MCF 10A (cell line): ENCODE data around the gene GCNT3. TPM values are rescaled to one million over a fixed set of nuclear protein-coding genes. Genes with fewer than 3 reads are reported as not detected.

Experiments
- BruUV-seq: library from RNA; stranded (reverse); fragments of 400-500 nt; replicated peaks from 2 replicates; lab custom pipeline; 2021; lab: Mats Ljungman, UMichigan
- CTCF ChIA-PET: fragments of 300-600 bp; sonication (Branson Sonifier 250); formaldehyde crosslinking; extraction: SDS; loops from one replicate; lab custom pipeline; 2021; ENCODE audit warnings: antibody characterized with exemption, inconsistent platforms; lab: Yijun Ruan, JAX
- POLR2A ChIA-PET: fragments of 300-600, 350-650 bp; sonication (Branson Sonifier 250); formaldehyde crosslinking; extraction: SDS; loops from one replicate; lab custom pipeline; 2020; ENCODE audit warnings: antibody characterized with exemption, inconsistent platforms; lab: Yijun Ruan, JAX
- DNase-seq: peaks from one replicate; pipeline ENCODE4 v3.0.0-alpha.2; 2018; ENCODE audit not compliant: unreplicated experiment
- H3K27ac Mint-ChIP-seq: one replicate; pipeline ENCODE4 v1.8.0; 2022; ENCODE audit warnings: mild to moderate bottlenecking, low read depth, mixed read lengths; ENCODE audit not compliant: unreplicated experiment
- H3K27me3 Mint-ChIP-seq: one replicate; pipeline ENCODE4 v1.8.0; 2022; ENCODE audit warnings: mixed read lengths; ENCODE audit not compliant: insufficient read depth, unreplicated experiment
- H3K36me3 Mint-ChIP-seq: one replicate; pipeline ENCODE4 v1.8.0; 2022; ENCODE audit warnings: mild to moderate bottlenecking, moderate library complexity, mixed read lengths; ENCODE audit not compliant: insufficient read depth, unreplicated experiment
- H3K4me1 Mint-ChIP-seq: one replicate; pipeline ENCODE4 v1.8.0; 2022; ENCODE audit warnings: mixed read lengths; ENCODE audit not compliant: insufficient read depth, unreplicated experiment
- H3K4me3 Mint-ChIP-seq: one replicate; pipeline ENCODE4 v1.8.0; 2022; ENCODE audit warnings: mild to moderate bottlenecking, moderate library complexity, mixed read lengths; ENCODE audit not compliant: unreplicated experiment
- H3K9me3 Mint-ChIP-seq: one replicate; pipeline ENCODE4 v1.8.0; 2022; ENCODE audit warnings: mixed read lengths; ENCODE audit not compliant: unreplicated experiment
- intact Hi-C: fragments of 100-400 bp; cut with micrococcal nuclease; formaldehyde crosslinking; loops from 2 replicates; pipeline ENCODE4 v1.14.1; 2022
- total RNA-seq: library from RNA; stranded (reverse); gene quantifications from 2 replicates; pipeline ENCODE4 v1.2.3, GENCODE V29; 2022
- TF ChIP-seq, protein P1 (sequence below): fragments of 200-600 bp; IDR thresholded peaks from one replicate; pipeline ENCODE4 v1.8.0; 2022; ENCODE audit warnings: antibody characterized with exemption, mild to moderate bottlenecking; ENCODE audit not compliant: unreplicated experiment

The GCNT3 gene
- total RNA-seq, 1 experiment from 2014 or later: not detected

DNA sequence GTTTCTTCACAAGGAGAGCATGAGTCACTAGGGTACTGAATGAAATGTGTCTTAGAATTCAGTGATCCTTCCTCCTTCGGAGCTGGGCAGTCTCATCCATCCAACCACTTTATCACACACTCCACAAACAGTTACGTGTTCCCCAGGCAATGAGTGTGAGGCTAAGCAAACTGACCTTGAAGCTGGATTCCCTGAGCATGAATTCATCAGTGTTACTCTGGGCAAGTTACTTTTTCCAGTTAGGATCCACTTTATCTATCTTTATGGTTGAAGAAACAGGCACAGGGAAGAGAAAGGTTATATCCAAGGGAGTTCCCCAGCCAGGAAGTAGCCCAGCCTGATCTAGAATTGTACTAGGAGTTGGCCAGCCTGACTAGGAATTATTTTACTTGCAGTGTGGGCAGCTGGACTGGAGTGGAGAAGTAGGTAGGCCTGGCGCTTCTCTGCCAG is 17.1 kb upstream of the GCNT3 start:
- TF ChIP-seq, protein P1, sequence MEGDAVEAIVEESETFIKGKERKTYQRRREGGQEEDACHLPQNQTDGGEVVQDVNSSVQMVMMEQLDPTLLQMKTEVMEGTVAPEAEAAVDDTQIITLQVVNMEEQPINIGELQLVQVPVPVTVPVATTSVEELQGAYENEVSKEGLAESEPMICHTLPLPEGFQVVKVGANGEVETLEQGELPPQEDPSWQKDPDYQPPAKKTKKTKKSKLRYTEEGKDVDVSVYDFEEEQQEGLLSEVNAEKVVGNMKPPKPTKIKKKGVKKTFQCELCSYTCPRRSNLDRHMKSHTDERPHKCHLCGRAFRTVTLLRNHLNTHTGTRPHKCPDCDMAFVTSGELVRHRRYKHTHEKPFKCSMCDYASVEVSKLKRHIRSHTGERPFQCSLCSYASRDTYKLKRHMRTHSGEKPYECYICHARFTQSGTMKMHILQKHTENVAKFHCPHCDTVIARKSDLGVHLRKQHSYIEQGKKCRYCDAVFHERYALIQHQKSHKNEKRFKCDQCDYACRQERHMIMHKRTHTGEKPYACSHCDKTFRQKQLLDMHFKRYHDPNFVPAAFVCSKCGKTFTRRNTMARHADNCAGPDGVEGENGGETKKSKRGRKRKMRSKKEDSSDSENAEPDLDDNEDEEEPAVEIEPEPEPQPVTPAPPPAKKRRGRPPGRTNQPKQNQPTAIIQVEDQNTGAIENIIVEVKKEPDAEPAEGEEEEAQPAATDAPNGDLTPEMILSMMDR: no peak
- intact Hi-C loops: no loop called here
- ChIA-PET CTCF (interaction anchor here (0.6 to 1.1 kb wide), 2 partner anchors 35 to 66 kb away, joined by 3 read pairs; no protein-coding TSS in a partner anchor), POLR2A (interaction anchor here (0.6 to 2.1 kb wide), 6 partner anchors 10 to 1205 kb away, joined by 3 to 9 read pairs (median 3); partner anchors contain the start of gene GTF2A2)
- Mint-ChIP-seq H3K36me3 (no peaks in the 10 kb centered on the region), H3K4me3 (no peak overlapping the region), H3K27me3 (no peaks in the 10 kb centered on the region), H3K27ac (peak overlapping the region; percentile 12), H3K4me1 (peaks cover 10% of the 10 kb centered on the region), H3K9me3 (no peaks in the 10 kb centered on the region)
- BruUV-seq: no TSS peak
- no peak for DNase-seq

DNA sequence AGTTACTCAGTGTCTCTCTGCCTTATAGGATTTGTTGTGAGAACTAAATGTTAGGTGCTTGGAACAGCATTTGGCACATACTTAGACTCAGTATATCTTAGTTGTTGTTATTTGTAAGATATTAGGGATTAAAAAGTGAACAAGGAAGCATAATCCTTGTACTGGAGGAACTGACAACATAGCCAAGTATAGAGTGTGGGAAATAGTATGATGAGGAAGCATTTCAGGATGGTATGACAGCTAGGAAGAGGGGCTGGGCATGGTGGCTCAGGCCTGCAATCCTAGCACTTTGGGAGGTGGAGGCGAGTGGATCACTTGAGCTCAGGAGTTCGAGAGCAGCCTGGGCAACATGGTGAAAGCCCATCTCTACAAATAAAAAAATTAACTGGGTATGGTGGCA is 16.6 kb upstream of the GCNT3 start:
- no peak for DNase-seq
- Mint-ChIP-seq H3K27ac (no peak overlapping the region), H3K4me3 (no peak overlapping the region), H3K27me3 (no peaks in the 10 kb centered on the region), H3K4me1 (peaks cover 10% of the 10 kb centered on the region), H3K36me3 (peaks cover 3% of the 10 kb centered on the region), H3K9me3 (no peaks in the 10 kb centered on the region)
- CTCF ChIA-PET: interaction anchor here (0.6 to 1.1 kb wide), 2 partner anchors 35 to 66 kb away, joined by 3 read pairs; no protein-coding TSS in a partner anchor
- intact Hi-C loops: no loop called here
- TF ChIP-seq, protein P1: no peak
- BruUV-seq: no TSS peak
- POLR2A ChIA-PET: interaction anchor here (0.6 to 2.1 kb wide), 4 partner anchors 10 to 1204 kb away, joined by 3 to 9 read pairs (median 4); partner anchors contain the start of gene GTF2A2

DNA sequence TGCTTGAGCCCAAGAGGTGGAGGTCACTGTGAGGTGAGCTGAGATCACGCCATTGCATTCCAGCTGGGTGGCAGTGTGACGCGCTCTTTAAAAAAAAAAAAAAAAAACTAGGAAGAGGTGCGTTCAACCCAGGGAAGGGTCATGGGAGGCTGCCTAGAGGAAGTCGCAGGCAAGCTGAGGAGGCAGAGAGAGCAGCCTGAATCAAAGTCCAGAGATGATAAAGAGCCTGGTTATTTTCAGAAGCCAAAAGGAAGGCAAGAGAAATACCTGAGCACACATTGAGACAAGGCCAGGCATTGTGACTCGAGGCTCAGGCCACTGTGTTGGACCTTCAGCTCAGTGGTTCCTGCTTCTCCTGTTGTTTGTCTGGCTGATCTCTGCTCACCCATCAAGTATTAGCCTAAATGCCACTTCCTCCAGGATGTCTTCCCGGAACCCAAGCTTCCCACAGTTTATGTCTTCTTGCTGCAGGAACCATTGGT is 16.1 kb upstream of the GCNT3 start:
- CTCF ChIA-PET: interaction anchor here (0.7 to 0.9 kb wide), 2 partner anchors 18 to 67 kb away, joined by 3 to 5 read pairs; no protein-coding TSS in a partner anchor
- H3K27ac Mint-ChIP-seq: no peak overlapping the region
- H3K9me3 Mint-ChIP-seq: no peaks in the 10 kb centered on the region
- H3K27me3 Mint-ChIP-seq: no peaks in the 10 kb centered on the region
- no TSS peak for BruUV-seq
- TF ChIP-seq, protein P1: no peak
- intact Hi-C loops: no loop called here
- H3K36me3 Mint-ChIP-seq: peaks cover 4% of the 10 kb centered on the region
- no peak overlapping the region for H3K4me3 Mint-ChIP-seq
- POLR2A ChIA-PET: interaction anchor here (2.1 kb wide), 1 partner anchor 9 kb away, joined by 9 read pairs; no protein-coding TSS in a partner anchor
- peaks cover 10% of the 10 kb centered on the region for H3K4me1 Mint-ChIP-seq
- DNase-seq: no peak

DNA sequence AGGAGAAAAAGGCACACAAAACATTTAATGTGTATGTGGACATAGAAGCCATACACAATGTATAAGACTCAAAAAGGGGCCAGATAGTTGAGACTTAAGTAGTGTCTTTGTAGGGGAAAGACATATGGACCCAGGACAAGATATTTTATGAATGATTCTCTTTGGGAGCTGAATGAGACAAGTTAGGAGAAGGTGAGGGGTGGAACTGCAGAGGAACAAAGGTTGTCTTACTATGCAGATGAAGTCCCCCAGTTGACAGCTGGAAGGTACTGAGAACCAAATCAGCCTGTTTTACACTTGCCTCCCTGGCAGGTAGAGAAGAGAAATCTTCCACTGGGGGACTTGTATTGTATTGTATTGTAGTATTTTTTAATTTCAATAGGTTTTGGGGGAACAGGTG is 14.9 kb upstream of the GCNT3 start:
- CTCF ChIA-PET: interaction anchor here (0.6 to 0.8 kb wide), 2 partner anchors 42 to 98 kb away, joined by 3 to 6 read pairs; no protein-coding TSS in a partner anchor
- no peaks in the 10 kb centered on the region for H3K27me3 Mint-ChIP-seq
- intact Hi-C loops: no loop called here
- BruUV-seq: no TSS peak
- no peak for DNase-seq
- no peaks in the 10 kb centered on the region for H3K9me3 Mint-ChIP-seq
- peaks cover 10% of the 10 kb centered on the region for H3K4me1 Mint-ChIP-seq
- no peak overlapping the region for H3K4me3 Mint-ChIP-seq
- H3K27ac Mint-ChIP-seq: no peak overlapping the region
- H3K36me3 Mint-ChIP-seq: peaks cover 4% of the 10 kb centered on the region
- TF ChIP-seq, protein P1: no peak
- POLR2A ChIA-PET: interaction anchor here (0.8 kb wide), 1 partner anchor 9 kb away, joined by 3 read pairs; no protein-coding TSS in a partner anchor
